OCI-LY3 (cell line): ENCODE results near the gene KDM4C.

Source experiments
- H2AFZ ChIP-seq: fragments of 200-600, 300-600 bp; shearing (Covaris generic); 2 replicates; pipeline ENCODE4 v1.6.0; 2014; ENCODE audit warnings: antibody characterized with exemption, low read depth, low read length
- H3K27ac ChIP-seq: fragments of 200-600, 300-600 bp; sonication (generic); 2 replicates; pipeline ENCODE4 v1.5.1; 2014; ENCODE audit warnings: mild to moderate bottlenecking, low read length, moderate library complexity, mixed read lengths
- H3K27me3 ChIP-seq: fragments of 200-600, 300-600 bp; sonication (generic); 2 replicates; pipeline ENCODE4 v1.6.1; 2014; ENCODE audit warnings: low read depth, low read length, mixed read lengths
- H3K36me3 ChIP-seq: fragments of 200-600, 300-600 bp; sonication (generic); replicated peaks from 2 replicates; pipeline ENCODE3; 2014; ENCODE audit warnings: low read depth, low read length, mixed read lengths
- H3K4me1 ChIP-seq: fragments of 300-600, 200-600 bp; sonication (generic); 2 replicates; pipeline ENCODE4 v1.6.1; 2014; ENCODE audit warnings: low read length, mixed read lengths
- H3K4me2 ChIP-seq: fragments of 200-600, 300-600 bp; sonication (generic); 2 replicates; pipeline ENCODE4 v1.6.1; 2014; ENCODE audit warnings: low read length, mixed read lengths
- H3K4me3 ChIP-seq: fragments of 300-600, 200-600 bp; sonication (generic); 2 replicates; pipeline ENCODE4 v1.5.1; 2014; ENCODE audit warnings: antibody characterized with exemption, mild to moderate bottlenecking, low read length, moderate library complexity
- H3K79me2 ChIP-seq: fragments of 300-600, 200-600 bp; shearing (Covaris generic); 2 replicates; pipeline ENCODE4 v1.6.1; 2014; ENCODE audit warnings: mild to moderate bottlenecking, low read length, mixed read lengths
- H3K9ac ChIP-seq: fragments of 300-600, 200-600 bp; shearing (Covaris generic); 2 replicates; pipeline ENCODE4 v1.6.0; 2014; ENCODE audit warnings: mild to moderate bottlenecking, low read length, moderate library complexity
- H3K9me3 ChIP-seq: fragments of 200-600, 300-600 bp; shearing (Covaris generic); 2 replicates; pipeline ENCODE4 v1.6.1; 2014; ENCODE audit warnings: low read length, mixed read lengths; ENCODE audit not compliant: insufficient read depth
- H4K20me1 ChIP-seq: fragments of 200-600, 300-600 bp; sonication (generic); 2 replicates; pipeline ENCODE4 v1.6.1; 2016; ENCODE audit warnings: low read length, mixed read lengths; ENCODE audit not compliant: insufficient read depth
- EZH2phosphoT487 ChIP-seq: fragments of 200-600 bp; shearing (Covaris generic); IDR thresholded peaks from 2 replicates; pipeline ENCODE4 v1.6.1; 2018; ENCODE audit warnings: antibody characterized with exemption, mixed run types, low read depth
- TF ChIP-seq, protein P1 (sequence below): fragments of 200-600, 300-600 bp; sonication (generic); IDR thresholded peaks from 2 replicates; pipeline ENCODE4 v1.5.1; 2014; ENCODE audit warnings: antibody characterized with exemption, low read length, low read depth

KDM4C gene

GRCh38 chr9:6973089-6973488 lies 215.3 kb downstream of the KDM4C start:
- H3K4me3 ChIP-seq, result no peak overlapping the region
- H3K4me2 ChIP-seq, result no peak overlapping the region
- peaks cover 11% of the 10 kb centered on the region; the same call in 1 of the 2 replicates for H4K20me1 ChIP-seq
- H3K36me3 ChIP-seq, result no peaks in the 10 kb centered on the region
- H3K27me3 ChIP-seq, result no peaks in the 10 kb centered on the region
- H2AFZ ChIP-seq, result no peak overlapping the region
- H3K27ac ChIP-seq, result no peak overlapping the region
- no peaks in the 10 kb centered on the region for H3K79me2 ChIP-seq
- TF ChIP-seq EZH2phosphoT487, result no peak
- TF ChIP-seq, protein P1, sequence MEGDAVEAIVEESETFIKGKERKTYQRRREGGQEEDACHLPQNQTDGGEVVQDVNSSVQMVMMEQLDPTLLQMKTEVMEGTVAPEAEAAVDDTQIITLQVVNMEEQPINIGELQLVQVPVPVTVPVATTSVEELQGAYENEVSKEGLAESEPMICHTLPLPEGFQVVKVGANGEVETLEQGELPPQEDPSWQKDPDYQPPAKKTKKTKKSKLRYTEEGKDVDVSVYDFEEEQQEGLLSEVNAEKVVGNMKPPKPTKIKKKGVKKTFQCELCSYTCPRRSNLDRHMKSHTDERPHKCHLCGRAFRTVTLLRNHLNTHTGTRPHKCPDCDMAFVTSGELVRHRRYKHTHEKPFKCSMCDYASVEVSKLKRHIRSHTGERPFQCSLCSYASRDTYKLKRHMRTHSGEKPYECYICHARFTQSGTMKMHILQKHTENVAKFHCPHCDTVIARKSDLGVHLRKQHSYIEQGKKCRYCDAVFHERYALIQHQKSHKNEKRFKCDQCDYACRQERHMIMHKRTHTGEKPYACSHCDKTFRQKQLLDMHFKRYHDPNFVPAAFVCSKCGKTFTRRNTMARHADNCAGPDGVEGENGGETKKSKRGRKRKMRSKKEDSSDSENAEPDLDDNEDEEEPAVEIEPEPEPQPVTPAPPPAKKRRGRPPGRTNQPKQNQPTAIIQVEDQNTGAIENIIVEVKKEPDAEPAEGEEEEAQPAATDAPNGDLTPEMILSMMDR, result no peak
- no peak overlapping the region for H3K9ac ChIP-seq
- peaks cover 10% of the 10 kb centered on the region for H3K4me1 ChIP-seq
- no peaks in the 10 kb centered on the region for H3K9me3 ChIP-seq

- no peaks in the 10 kb centered on the region for H3K79me2 ChIP-seq
- peaks cover 11% of the 10 kb centered on the region; the same call in 1 of the 2 replicates for H4K20me1 ChIP-seq
- no peak overlapping the region for H3K9ac ChIP-seq
- no peaks in the 10 kb centered on the region for H3K27me3 ChIP-seq
- TF ChIP-seq EZH2phosphoT487, result no peak
- TF ChIP-seq, protein P1, result no peak
- H3K36me3 ChIP-seq, result no peaks in the 10 kb centered on the region
- H3K9me3 ChIP-seq, result no peaks in the 10 kb centered on the region
- no peak overlapping the region for H2AFZ ChIP-seq
- peaks cover 10% of the 10 kb centered on the region for H3K4me1 ChIP-seq
- 0 out of 2 replicates have a peak overlapping the region, but pooled peaks have one; percentile 18 for H3K4me2 ChIP-seq
- H3K27ac ChIP-seq, result no peak overlapping the region
- H3K4me3 ChIP-seq, result no peak overlapping the region
Observed at GRCh38 chr9:6973762-6974161, 216.0 kb downstream of the KDM4C start.

DNA sequence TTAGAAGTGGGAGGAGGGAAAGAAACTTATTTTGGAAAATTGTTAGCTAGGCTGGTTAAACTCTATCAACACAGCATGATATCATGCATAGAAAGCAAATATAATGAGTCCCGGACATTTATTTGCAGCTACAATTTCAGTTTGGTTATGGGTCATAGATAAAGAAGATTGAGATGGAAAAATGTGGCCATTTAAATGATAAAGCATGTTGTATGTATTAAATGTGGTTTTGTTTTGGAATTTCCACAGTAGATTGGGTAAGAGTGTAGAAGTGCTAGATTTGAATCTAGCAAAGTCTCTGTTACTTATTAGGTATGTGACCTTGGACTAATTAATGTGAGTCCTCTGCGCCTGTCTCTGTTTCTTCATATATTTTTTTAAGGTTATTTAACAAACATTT lies 217.4 kb downstream of the KDM4C start:
- TF ChIP-seq, protein P1, result no peak
- no peak for TF ChIP-seq EZH2phosphoT487
- Histone ChIP-seq H3K9me3 (no peaks in the 10 kb centered on the region), H4K20me1 (peaks cover 11% of the 10 kb centered on the region; the same call in 1 of the 2 replicates), H2AFZ (no peak overlapping the region), H3K79me2 (no peaks in the 10 kb centered on the region), H3K27me3 (no peaks in the 10 kb centered on the region), H3K4me3 (no peak overlapping the region), H3K4me2 (no peak overlapping the region), H3K27ac (no peak overlapping the region), H3K4me1 (peaks cover 10% of the 10 kb centered on the region), H3K9ac (no peak overlapping the region), H3K36me3 (no peaks in the 10 kb centered on the region)

DNA sequence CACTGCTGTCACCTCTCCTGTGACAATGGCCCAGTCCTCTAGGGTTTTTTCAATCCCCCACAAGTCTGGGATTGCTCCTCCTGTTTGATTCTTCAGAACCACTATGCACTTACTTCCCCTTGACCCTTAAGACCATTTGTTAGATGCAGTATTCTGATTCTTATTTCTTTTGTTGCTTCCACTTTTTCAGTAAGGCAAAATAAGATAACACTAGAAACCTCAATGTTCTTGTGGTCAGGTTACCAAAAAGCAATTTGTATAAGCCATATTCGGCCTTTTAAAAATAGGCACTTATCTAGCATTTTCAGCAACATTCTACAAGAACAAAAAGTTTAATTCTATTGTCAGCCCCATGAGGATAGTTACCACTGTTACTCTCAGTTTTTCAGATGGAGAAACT lies 220.0 kb downstream of the KDM4C start:
- no peaks in the 10 kb centered on the region for H3K9me3 ChIP-seq
- no peak overlapping the region for H3K9ac ChIP-seq
- no peak overlapping the region for H3K4me2 ChIP-seq
- H4K20me1 ChIP-seq, result peaks cover 7% of the 10 kb centered on the region; the same call in 1 of the 2 replicates
- no peaks in the 10 kb centered on the region for H3K79me2 ChIP-seq
- no peaks in the 10 kb centered on the region for H3K36me3 ChIP-seq
- peaks cover 10% of the 10 kb centered on the region for H3K4me1 ChIP-seq
- H3K27me3 ChIP-seq, result no peaks in the 10 kb centered on the region
- no peak overlapping the region for H3K27ac ChIP-seq
- H3K4me3 ChIP-seq, result no peak overlapping the region
- TF ChIP-seq, protein P1, result no peak
- TF ChIP-seq EZH2phosphoT487, result no peak
- no peak overlapping the region for H2AFZ ChIP-seq
